GM18858 (cell line): ENCODE measurements around the gene SND1.

Experiments used
- ATAC-seq: cut with Tn5 transposase; IDR thresholded peaks from one replicate; pipeline ENCODE4 v1.9.1; 2021; ENCODE audit not compliant: unreplicated experiment

SND1 gene

GRCh38 chr7:127885222-127885772 lies 233.3 kb downstream of the SND1 start:
- ATAC-seq, result no peak

- no peak for ATAC-seq
These were observed 233.8 kb downstream of the SND1 start for GRCh38 chr7:127885843-127886242.

GRCh38 chr7:127886248-127886647 lies 234.3 kb downstream of the SND1 start:
- no peak for ATAC-seq

GRCh38 chr7:127887096-127887495 lies 235.1 kb downstream of the SND1 start:
- ATAC-seq, result no peak

GRCh38 chr7:127887631-127888030 lies 235.6 kb downstream of the SND1 start:
- no peak for ATAC-seq

GRCh38 chr7:127888411-127888810 lies 236.4 kb downstream of the SND1 start:
- ATAC-seq, result no peak

- ATAC-seq, result no peak
These were observed 236.8 kb downstream of the SND1 start for GRCh38 chr7:127888825-127889224.

GRCh38 chr7:127889677-127890076 lies 237.7 kb downstream of the SND1 start:
- ATAC-seq, result no peak

GRCh38 chr7:127890726-127891125 lies 238.7 kb downstream of the SND1 start:
- no peak for ATAC-seq

GRCh38 chr7:127891144-127891543 lies 239.2 kb downstream of the SND1 start:
- no peak for ATAC-seq

- ATAC-seq, result no peak
These were observed 240.0 kb downstream of the SND1 start for GRCh38 chr7:127891854-127892438.

GRCh38 chr7:127892488-127893314 lies 240.7 kb downstream of the SND1 start:
- no peak for ATAC-seq

- ATAC-seq, result no peak
These were observed 241.6 kb downstream of the SND1 start for GRCh38 chr7:127893547-127893946.

GRCh38 chr7:127894588-127894987 lies 242.6 kb downstream of the SND1 start:
- ATAC-seq, result no peak

GRCh38 chr7:127895360-127895759 lies 243.4 kb downstream of the SND1 start:
- ATAC-seq, result no peak

GRCh38 chr7:127895814-127896280 lies 243.9 kb downstream of the SND1 start:
- no peak for ATAC-seq

- ATAC-seq, result no peak
These were observed 244.7 kb downstream of the SND1 start for GRCh38 chr7:127896659-127897058.

- ATAC-seq, result no peak
These were observed 245.9 kb downstream of the SND1 start for GRCh38 chr7:127897704-127898454.

- no peak for ATAC-seq
These were observed 247.4 kb downstream of the SND1 start for GRCh38 chr7:127899411-127899810.

GRCh38 chr7:127900141-127900540 lies 248.1 kb downstream of the SND1 start:
- ATAC-seq, result no peak
